SU-DHL-6 (cell line): ENCODE results near the gene EYS.
"Not testable (repeated sequence)": the region's sequence is repeated elsewhere in the genome, so short reads cannot be mapped to it uniquely, and the experiment has no call there.

Experiments
- H2AFZ ChIP-seq: fragments of 200-600 bp; sonication (generic); 2 replicates; pipeline ENCODE4 v1.6.1; 2014; ENCODE audit warnings: low read depth, mild to moderate bottlenecking, moderate library complexity, mixed read lengths, antibody characterized with exemption, low read length; ENCODE audit not compliant: severe bottlenecking
- H3F3A ChIP-seq: fragments of 200-600 bp; shearing (Covaris generic); 2 replicates; pipeline ENCODE4 v1.6.0; 2016; ENCODE audit warnings: antibody characterized with exemption, mild to moderate bottlenecking; ENCODE audit not compliant: insufficient read depth
- H3K27ac ChIP-seq: fragments of 200-600 bp; sonication (generic); 2 replicates; pipeline ENCODE4 v1.5.1; 2016; ENCODE audit warnings: low read depth, mild to moderate bottlenecking, low read length, moderate library complexity, mixed read lengths
- H3K27me3 ChIP-seq: fragments of 200-600 bp; sonication (generic), shearing (Covaris generic); 2 replicates; pipeline ENCODE4 v1.6.0; 2014; ENCODE audit warnings: mild to moderate bottlenecking, low read length
- H3K36me3 ChIP-seq: fragments of 200-600 bp; sonication (generic); 2 replicates; pipeline ENCODE4 v1.6.1; 2014; ENCODE audit warnings: mild to moderate bottlenecking, low read length, mixed read lengths
- H3K4me2 ChIP-seq: fragments of 300-600, 200-600 bp; shearing (Covaris generic), sonication (generic); 2 replicates; pipeline ENCODE4 v1.6.0; 2014; ENCODE audit warnings: low read length, low read depth, mild to moderate bottlenecking; ENCODE audit not compliant: poor library complexity, severe bottlenecking
- H3K4me3 ChIP-seq: fragments of 200-600 bp; sonication (generic); 2 replicates; pipeline ENCODE4 v1.5.1; 2014; ENCODE audit warnings: antibody characterized with exemption, low read length, mild to moderate bottlenecking, mixed read lengths; ENCODE audit not compliant: insufficient read depth, poor library complexity, severe bottlenecking
- H3K79me2 ChIP-seq: fragments of 200-600 bp; sonication (generic); 2 replicates; pipeline ENCODE4 v1.6.1; 2014; ENCODE audit warnings: mild to moderate bottlenecking, low read length, moderate library complexity; ENCODE audit not compliant: insufficient read depth
- H3K9ac ChIP-seq: fragments of 200-600 bp; sonication (generic); 2 replicates; pipeline ENCODE4 v1.7.0; 2014; ENCODE audit warnings: mild to moderate bottlenecking, low read length
- H3K9me2 ChIP-seq: fragments of 200-600 bp; sonication (generic); replicated peaks from 2 replicates; pipeline ENCODE4 v1.6.1; 2014; ENCODE audit warnings: low read length; ENCODE audit not compliant: insufficient read depth
- H3K9me3 ChIP-seq: fragments of 200-600 bp; sonication (generic); 2 replicates; pipeline ENCODE4 v1.6.1; 2014; ENCODE audit warnings: low read length, mixed read lengths; ENCODE audit not compliant: insufficient read depth
- H4K20me1 ChIP-seq: fragments of 200-600 bp; sonication (generic); 2 replicates; pipeline ENCODE4 v1.6.1; 2014; ENCODE audit warnings: low read depth, mild to moderate bottlenecking, antibody characterized with exemption, low read length, moderate library complexity, mixed read lengths
- EZH2phosphoT487 ChIP-seq: fragments of 200-600 bp; sonication (generic), shearing (Covaris generic); conservative IDR thresholded peaks from 2 replicates; pipeline ENCODE4 v1.6.1; 2018; ENCODE audit warnings: mild to moderate bottlenecking, antibody characterized with exemption, low read length, moderate library complexity, mixed read lengths
- TF ChIP-seq, protein P1 (sequence below): fragments of 200-600 bp; sonication (generic); IDR thresholded peaks from one replicate; pipeline ENCODE4 v1.5.1; 2017; ENCODE audit warnings: antibody characterized with exemption, mild to moderate bottlenecking, low read length, moderate library complexity; ENCODE audit not compliant: insufficient read depth, poor library complexity, severe bottlenecking

EYS gene

DNA sequence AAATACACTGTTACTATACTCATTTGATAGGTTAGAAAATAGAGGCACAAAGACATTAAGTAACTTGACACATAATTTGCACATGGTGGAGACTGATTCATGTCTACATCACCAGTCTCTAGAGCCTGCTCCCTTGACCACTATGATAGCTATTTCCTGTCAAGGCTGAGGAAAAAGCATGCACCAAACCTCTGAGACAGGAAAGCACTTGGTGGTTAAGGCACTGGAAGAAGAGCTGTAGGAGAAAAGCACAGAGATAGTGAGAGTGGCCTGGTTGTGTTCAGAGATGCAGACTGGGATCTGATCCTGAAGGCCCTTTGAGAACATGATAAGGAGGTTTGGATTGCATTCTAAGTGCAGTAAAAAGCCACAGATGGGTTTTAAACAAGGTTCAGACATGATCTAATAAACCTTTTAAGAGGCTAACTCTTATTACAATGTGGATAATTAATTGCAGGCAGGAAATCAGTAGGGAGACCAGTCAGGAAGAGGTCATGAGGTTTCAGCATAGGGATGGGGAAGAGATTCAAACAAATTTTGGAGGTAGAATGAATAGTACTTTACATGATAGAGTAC, 1902.6 kb downstream of the EYS start:
- Histone ChIP-seq H3K4me2 (no peak overlapping the region), H3K9me3 (no peaks in the 10 kb centered on the region), H3K79me2 (no peaks in the 10 kb centered on the region), H3K36me3 (no peaks in the 10 kb centered on the region), H2AFZ (no peak overlapping the region), H3K27me3 (no peaks in the 10 kb centered on the region), H3K9ac (no peak overlapping the region), H3K9me2 (no peaks in the 10 kb centered on the region), H4K20me1 (no peaks in the 10 kb centered on the region), H3K27ac (no peak overlapping the region), H3F3A (no peaks in the 10 kb centered on the region), H3K4me3 (no peak overlapping the region)
- TF ChIP-seq, protein P1, sequence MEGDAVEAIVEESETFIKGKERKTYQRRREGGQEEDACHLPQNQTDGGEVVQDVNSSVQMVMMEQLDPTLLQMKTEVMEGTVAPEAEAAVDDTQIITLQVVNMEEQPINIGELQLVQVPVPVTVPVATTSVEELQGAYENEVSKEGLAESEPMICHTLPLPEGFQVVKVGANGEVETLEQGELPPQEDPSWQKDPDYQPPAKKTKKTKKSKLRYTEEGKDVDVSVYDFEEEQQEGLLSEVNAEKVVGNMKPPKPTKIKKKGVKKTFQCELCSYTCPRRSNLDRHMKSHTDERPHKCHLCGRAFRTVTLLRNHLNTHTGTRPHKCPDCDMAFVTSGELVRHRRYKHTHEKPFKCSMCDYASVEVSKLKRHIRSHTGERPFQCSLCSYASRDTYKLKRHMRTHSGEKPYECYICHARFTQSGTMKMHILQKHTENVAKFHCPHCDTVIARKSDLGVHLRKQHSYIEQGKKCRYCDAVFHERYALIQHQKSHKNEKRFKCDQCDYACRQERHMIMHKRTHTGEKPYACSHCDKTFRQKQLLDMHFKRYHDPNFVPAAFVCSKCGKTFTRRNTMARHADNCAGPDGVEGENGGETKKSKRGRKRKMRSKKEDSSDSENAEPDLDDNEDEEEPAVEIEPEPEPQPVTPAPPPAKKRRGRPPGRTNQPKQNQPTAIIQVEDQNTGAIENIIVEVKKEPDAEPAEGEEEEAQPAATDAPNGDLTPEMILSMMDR = no peak
- TF ChIP-seq EZH2phosphoT487 = no peak

DNA sequence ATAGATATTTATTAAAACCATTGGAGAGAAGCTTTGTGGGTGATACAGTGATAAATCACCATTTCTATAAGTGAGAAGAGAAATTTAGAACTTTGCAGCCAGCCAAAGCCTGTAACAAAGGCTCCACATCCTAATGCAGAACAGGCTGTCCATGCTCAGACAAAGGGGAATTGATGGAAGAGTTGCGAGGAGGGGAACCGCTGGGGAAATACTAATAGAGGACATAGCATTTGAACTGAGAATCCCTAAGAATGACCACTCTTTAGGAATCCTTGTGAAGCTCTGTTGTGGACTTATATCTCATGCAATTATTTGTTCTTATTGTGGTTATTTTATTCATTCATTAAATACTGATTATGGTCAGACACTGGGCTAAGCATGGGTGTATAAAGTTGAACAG, 1903.7 kb downstream of the EYS start:
- H3K79me2 ChIP-seq = no peaks in the 10 kb centered on the region
- H2AFZ ChIP-seq = no peak overlapping the region
- no peaks in the 10 kb centered on the region for H3K9me2 ChIP-seq
- H3F3A ChIP-seq = no peaks in the 10 kb centered on the region
- no peak overlapping the region for H3K9ac ChIP-seq
- TF ChIP-seq, protein P1 = no peak
- no peak overlapping the region for H3K27ac ChIP-seq
- H3K4me2 ChIP-seq = no peak overlapping the region
- H3K27me3 ChIP-seq = no peaks in the 10 kb centered on the region
- no peak overlapping the region for H3K4me3 ChIP-seq
- no peaks in the 10 kb centered on the region for H4K20me1 ChIP-seq
- no peaks in the 10 kb centered on the region for H3K9me3 ChIP-seq
- H3K36me3 ChIP-seq = no peaks in the 10 kb centered on the region

DNA sequence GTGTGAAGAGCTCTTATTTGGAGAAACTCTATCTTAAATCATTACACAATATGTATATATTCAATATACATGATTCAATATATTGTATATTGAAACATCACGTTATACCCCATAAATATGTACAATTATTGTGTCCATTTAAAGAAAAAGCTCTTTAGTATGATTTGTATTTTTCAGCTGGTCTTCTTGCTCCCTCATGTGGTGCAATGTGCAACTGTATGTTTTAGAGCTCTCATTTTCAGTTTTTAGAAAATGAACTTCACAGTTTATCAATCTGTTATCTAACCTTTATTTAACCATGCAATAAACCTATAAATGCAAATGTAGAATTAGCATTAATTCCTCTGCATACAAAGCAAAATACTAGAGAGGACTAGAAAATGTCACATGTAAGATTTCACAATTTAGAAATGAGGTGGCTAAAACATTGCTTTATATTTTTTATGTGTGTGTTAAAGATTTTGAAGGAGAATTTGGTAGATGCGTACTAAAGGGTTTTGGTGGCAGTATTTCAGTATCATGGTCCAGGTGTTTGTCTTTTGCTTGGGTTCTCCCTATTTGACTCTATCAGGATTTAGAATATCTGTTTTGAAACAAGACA, 1904.3 kb downstream of the EYS start:
- Histone ChIP-seq H4K20me1 (no peaks in the 10 kb centered on the region), H2AFZ (no peak overlapping the region), H3K4me3 (no peak overlapping the region), H3K4me2 (no peak overlapping the region), H3K9me2 (no peaks in the 10 kb centered on the region), H3K79me2 (no peaks in the 10 kb centered on the region), H3K27me3 (no peaks in the 10 kb centered on the region), H3F3A (no peaks in the 10 kb centered on the region), H3K9me3 (no peaks in the 10 kb centered on the region), H3K36me3 (no peaks in the 10 kb centered on the region), H3K9ac (no peak overlapping the region), H3K27ac (no peak overlapping the region)
- no peak for TF ChIP-seq EZH2phosphoT487
- TF ChIP-seq, protein P1 = peak; percentile 21

DNA sequence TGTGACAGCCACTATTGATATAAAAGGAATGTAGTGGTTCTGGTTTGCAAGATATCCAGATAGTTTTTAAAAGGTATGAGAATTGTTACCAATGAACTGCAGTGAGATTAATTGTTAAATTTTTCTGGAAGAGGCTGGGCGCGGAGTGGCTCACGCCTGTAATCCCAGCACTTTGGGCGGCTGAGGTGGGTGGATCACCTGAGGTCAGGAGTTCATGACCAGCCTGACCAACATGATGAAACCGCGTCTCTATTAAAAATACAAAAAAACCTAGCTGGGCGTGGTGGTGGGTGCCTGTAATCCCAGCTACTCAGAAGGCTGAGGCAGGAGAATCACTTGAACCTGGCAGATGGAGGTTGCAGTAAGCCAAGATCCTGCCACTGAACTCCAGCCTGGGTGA, 1906.6 kb downstream of the EYS start:
- H3K4me2 ChIP-seq, H3K9me3 ChIP-seq, H3K4me3 ChIP-seq, H3K27ac ChIP-seq, H3K27me3 ChIP-seq, H4K20me1 ChIP-seq, H3K36me3 ChIP-seq, H3K9ac ChIP-seq, H2AFZ ChIP-seq, H3K9me2 ChIP-seq, H3K79me2 ChIP-seq, H3F3A ChIP-seq: not testable (repeated sequence)
